Brain microvascular endothelial cell (primary cell): ENCODE results near the gene PBX3.

Source experiments
- DNase-seq: peaks from one replicate; pipeline ENCODE4 v3.0.0-alpha.2; 2020
- H3K27ac ChIP-seq: fragments of 250-450 bp; sonication (Bioruptor Pico); 2 replicates; pipeline ENCODE4 v1.5.1; 2020; ENCODE audit warnings: mild to moderate bottlenecking, moderate library complexity
- H3K27me3 ChIP-seq: fragments of 250-450 bp; sonication (Bioruptor Pico); replicated peaks from 2 replicates; pipeline ENCODE4 v1.5.1; 2020; ENCODE audit warnings: mild to moderate bottlenecking
- H3K36me3 ChIP-seq: fragments of 250-450 bp; sonication (Bioruptor Pico); replicated peaks from 2 replicates; pipeline ENCODE4 v1.5.1; 2020; ENCODE audit warnings: mild to moderate bottlenecking
- H3K4me3 ChIP-seq: 2 replicates; pipeline ENCODE4 v1.5.1; 2011; ENCODE audit warnings: low read depth, mild to moderate bottlenecking, control low read depth, low read length, moderate library complexity
- CTCF ChIP-seq: IDR thresholded peaks from 2 replicates; pipeline ENCODE4 v1.5.1; 2011; ENCODE audit warnings: low read depth, mild to moderate bottlenecking, moderate library complexity, low read length, control low read depth, inconsistent platforms; ENCODE audit errors: missing control alignments
- in situ Hi-C: cut with HindIII; loops from 2 replicates; pipeline ENCODE4 v1.10.0; 2017; ENCODE audit warnings: low sequenced_read_pairs, low pct_ligation_motif_present

Gene PBX3

GRCh38 chr9:125966959-125967711 lies 220.0 kb downstream of the PBX3 start:
- Histone ChIP-seq H3K36me3 (peaks cover 6% of the 10 kb centered on the region), H3K27me3 (no peaks in the 10 kb centered on the region), H3K27ac (no peak overlapping the region), H3K4me3 (no peak overlapping the region)
- no peak for DNase-seq
- in situ Hi-C loops, result no loop called here
- TF ChIP-seq CTCF, result no peak

- H3K36me3 ChIP-seq, result peaks cover 3% of the 10 kb centered on the region
- H3K27ac ChIP-seq, result no peak overlapping the region
- no peak overlapping the region for H3K4me3 ChIP-seq
- TF ChIP-seq CTCF, result no peak
- in situ Hi-C loops, result no loop called here
- DNase-seq, result no peak
- H3K27me3 ChIP-seq, result no peaks in the 10 kb centered on the region
Observed at GRCh38 chr9:125968714-125969374, 221.7 kb downstream of the PBX3 start.

- H3K27me3 ChIP-seq, result no peaks in the 10 kb centered on the region
- H3K27ac ChIP-seq, result no peak overlapping the region
- DNase-seq, result no peak
- in situ Hi-C loops, result no loop called here
- peaks cover 3% of the 10 kb centered on the region for H3K36me3 ChIP-seq
- TF ChIP-seq CTCF, result no peak
- H3K4me3 ChIP-seq, result no peak overlapping the region
Observed at GRCh38 chr9:125969462-125969861, 222.3 kb downstream of the PBX3 start.

GRCh38 chr9:125969868-125970267 lies 222.7 kb downstream of the PBX3 start:
- DNase-seq, result no peak
- Histone ChIP-seq H3K27me3 (no peaks in the 10 kb centered on the region), H3K4me3 (no peak overlapping the region), H3K27ac (no peak overlapping the region), H3K36me3 (peaks cover 3% of the 10 kb centered on the region)
- TF ChIP-seq CTCF, result no peak
- in situ Hi-C loops, result no loop called here

GRCh38 chr9:125970340-125970739 lies 223.2 kb downstream of the PBX3 start:
- no peak for TF ChIP-seq CTCF
- no peaks in the 10 kb centered on the region for H3K27me3 ChIP-seq
- DNase-seq, result no peak

More at GRCh38 chr9:125970340-125970739, 223.2 kb downstream of the PBX3 start:
- in situ Hi-C loops, result no loop called here
- Histone ChIP-seq H3K27ac (no peak overlapping the region), H3K4me3 (no peak overlapping the region), H3K36me3 (peaks cover 3% of the 10 kb centered on the region)
